Measurements from ENCODE around the gene THEMIS. TPM values are rescaled to one million over a fixed set of nuclear protein-coding genes. Genes with fewer than 3 reads are reported as not detected.
A peak's percentile ranks its signal among the peaks of the same experiment; 100 is the strongest.

Gene THEMIS
- polyA plus RNA-seq, 12 donors = 0.04 to 0.63 (median 0.24) TPM; not detected in 7

- no peak for DNase-seq
Observed at GRCh38 chr6:127858727-127859391, 42.0 kb downstream of the THEMIS start.

GRCh38 chr6:127857051-127857637 lies 43.7 kb downstream of the THEMIS start:
- DNase-seq = no peak

GRCh38 chr6:127855542-127856159 lies 45.2 kb downstream of the THEMIS start:
- DNase-seq = peak; percentile 25

GRCh38 chr6:127854009-127854408 lies 46.8 kb downstream of the THEMIS start:
- DNase-seq = no peak

- no peak for DNase-seq
Observed at GRCh38 chr6:127851197-127851596, 49.7 kb downstream of the THEMIS start.

GRCh38 chr6:127845242-127845641 lies 55.6 kb downstream of the THEMIS start:
- no peak for DNase-seq

GRCh38 chr6:127844529-127844928 lies 56.3 kb downstream of the THEMIS start:
- DNase-seq = no peak

GRCh38 chr6:127843582-127843981 lies 57.3 kb downstream of the THEMIS start:
- DNase-seq = no peak

- DNase-seq = no peak
Observed at GRCh38 chr6:127842562-127842961, 58.3 kb downstream of the THEMIS start.

GRCh38 chr6:127841811-127842210 lies 59.0 kb downstream of the THEMIS start:
- DNase-seq = no peak

GRCh38 chr6:127834136-127834535 lies 66.7 kb downstream of the THEMIS start:
- DNase-seq = no peak

- no peak for DNase-seq
Observed at GRCh38 chr6:127833336-127833735, 67.5 kb downstream of the THEMIS start.

GRCh38 chr6:127832381-127832780 lies 68.5 kb downstream of the THEMIS start:
- no peak for DNase-seq

GRCh38 chr6:127824061-127824460 lies 76.8 kb downstream of the THEMIS start:
- no peak for DNase-seq

- no peak for DNase-seq
Observed at GRCh38 chr6:127821431-127821830, 79.4 kb downstream of the THEMIS start.

GRCh38 chr6:127818149-127818548 lies 82.7 kb downstream of the THEMIS start:
- no peak for DNase-seq

- no peak for DNase-seq
Observed at GRCh38 chr6:127816643-127817042, 84.2 kb downstream of the THEMIS start.

GRCh38 chr6:127813699-127814027 lies 87.2 kb downstream of the THEMIS start:
- no peak for DNase-seq

- DNase-seq = no peak
Observed at GRCh38 chr6:127812985-127813698, 87.7 kb downstream of the THEMIS start.

- DNase-seq = no peak
Observed at GRCh38 chr6:127811900-127812570, 88.8 kb downstream of the THEMIS start.

- no peak for DNase-seq
Observed at GRCh38 chr6:127807806-127808517, 92.9 kb downstream of the THEMIS start.

- DNase-seq = no peak
Observed at GRCh38 chr6:127796713-127797112, 104.1 kb downstream of the THEMIS start.
